Measurements from ENCODE around the gene CYP2U1. TPM values are rescaled to one million over a fixed set of nuclear protein-coding genes. Genes with fewer than 3 reads are reported as not detected.

Gene CYP2U1
- total RNA-seq, 2 donors from 2014 or later = 2.1 TPM

DNA sequence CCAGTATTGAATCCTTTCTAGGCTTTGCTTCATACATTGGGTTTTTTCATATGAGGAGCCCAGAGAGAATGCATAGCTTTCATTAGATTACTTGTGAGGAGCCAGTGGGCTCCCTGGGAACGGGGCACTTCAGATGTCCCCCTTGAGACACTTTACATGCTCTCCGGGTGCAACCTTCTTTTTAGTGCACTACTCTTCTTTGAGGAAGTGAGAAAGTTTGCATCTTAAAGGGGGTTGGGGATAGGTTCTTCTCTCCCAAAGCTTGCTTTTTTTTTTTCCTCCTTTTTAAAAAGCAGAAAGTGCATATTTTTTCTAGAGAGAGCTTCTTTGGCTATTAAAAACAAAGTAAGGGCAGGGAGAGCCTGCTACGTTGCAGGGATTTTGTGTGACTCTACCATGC, 62.6 kb downstream of the CYP2U1 start:
- H3K27ac Mint-ChIP-seq = no peak overlapping the region
- H3K36me3 Mint-ChIP-seq = peaks cover 28 to 54% of the 10 kb centered on the region in 2 donors
- H3K9me3 Mint-ChIP-seq = no peaks in the 10 kb centered on the region
- no peak for DNase-seq (ENCODE audit: low spot score in 2 of 2)
- no peak for ATAC-seq

DNA sequence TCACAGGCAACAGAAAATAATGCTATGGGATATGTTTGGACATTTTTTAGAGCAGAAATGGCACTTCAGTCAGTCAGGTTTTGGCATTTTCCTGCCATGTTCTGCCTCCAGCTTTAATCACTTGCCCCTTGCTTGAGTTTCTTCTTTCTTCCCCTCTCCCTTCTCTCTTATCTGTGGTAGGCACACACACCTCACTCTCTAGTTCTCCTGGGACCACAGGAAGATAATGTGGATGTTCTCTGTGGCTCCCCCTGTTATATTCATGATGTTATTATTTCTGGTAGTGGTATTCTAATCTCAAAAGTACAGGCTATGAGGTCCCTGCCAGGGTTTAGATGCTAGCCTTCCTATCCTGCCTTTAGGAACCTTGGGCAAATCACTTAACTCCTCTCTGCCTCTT, 63.5 kb downstream of the CYP2U1 start:
- Mint-ChIP-seq H3K9me3 (no peaks in the 10 kb centered on the region), H3K27ac (peak overlapping the region in 1 of 2 donors; percentile 71), H3K36me3 (peaks cover 26 to 57% of the 10 kb centered on the region in 2 donors)
- DNase-seq (ENCODE audit: low spot score in 2 of 2) (no peak), ATAC-seq (no peak)

DNA sequence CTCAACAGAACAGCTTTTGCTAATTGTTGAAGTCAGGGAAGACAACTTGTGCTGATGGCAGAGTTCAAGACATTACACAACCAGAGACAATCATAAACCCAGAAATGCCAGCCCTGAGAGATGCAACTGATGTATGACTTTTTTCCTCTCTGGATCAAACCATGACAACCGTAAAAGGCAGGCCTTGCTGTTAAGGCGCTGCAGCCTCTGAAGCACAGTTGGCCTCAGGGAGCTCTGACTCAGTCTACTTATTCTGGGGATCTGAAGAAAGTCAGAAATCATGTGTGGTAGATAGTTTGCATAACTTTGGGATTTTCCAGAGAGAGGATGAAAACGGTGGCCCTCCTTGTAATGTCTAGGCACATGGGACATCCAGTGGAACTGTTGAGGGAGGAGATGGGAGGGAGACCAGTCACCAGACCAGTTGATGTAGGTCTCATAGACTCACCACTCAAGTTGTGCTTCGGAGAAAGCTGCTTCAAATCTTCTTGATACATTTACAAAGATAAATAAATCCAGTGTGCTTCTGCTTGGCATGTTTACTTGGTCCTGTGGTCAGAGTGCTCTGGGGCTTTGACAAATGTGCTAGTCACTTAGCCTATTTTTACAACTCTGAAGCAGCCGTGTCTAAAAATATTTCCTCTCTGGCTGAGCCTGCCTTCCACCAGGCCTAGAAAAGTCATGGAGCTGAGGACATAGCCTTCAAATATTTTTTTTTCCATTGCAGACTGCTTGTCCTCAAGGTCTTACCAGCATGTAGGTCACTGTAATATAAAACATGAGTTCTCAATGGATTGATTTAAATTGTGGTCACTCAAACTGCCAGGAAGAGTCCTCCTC, 65.8 kb downstream of the CYP2U1 start:
- H3K9me3 Mint-ChIP-seq = peaks cover 4 to 9% of the 10 kb centered on the region in 2 donors

DNA sequence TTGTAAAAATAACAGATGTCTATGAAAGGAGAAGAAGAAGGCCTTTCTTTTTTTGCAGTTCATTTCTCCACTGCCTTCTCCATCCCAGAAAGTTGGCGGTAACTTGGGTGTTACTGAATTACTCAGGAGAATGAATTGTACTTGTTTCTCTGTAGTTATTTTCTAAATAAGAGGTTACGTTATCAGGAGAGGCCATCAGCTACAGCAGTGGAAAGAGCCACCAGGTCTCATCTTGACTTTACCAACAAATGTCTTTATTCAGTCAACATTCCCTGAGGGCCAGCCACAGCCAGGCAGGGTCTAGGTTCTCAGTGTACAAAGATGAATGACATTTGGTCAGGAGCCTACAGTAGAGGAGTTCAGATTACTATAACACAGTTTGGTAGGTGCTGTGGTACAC, 66.4 kb downstream of the CYP2U1 start:
- Mint-ChIP-seq H3K36me3 (peaks cover 19 to 53% of the 10 kb centered on the region in 2 donors), H3K27ac (peak overlapping the region in 1 of 2 donors; percentile 49), H3K9me3 (peaks cover 4 to 9% of the 10 kb centered on the region in 2 donors)
- no peak for DNase-seq (ENCODE audit: low spot score in 2 of 2)
- no peak for ATAC-seq

More for the DNA sequence above, 65.8 kb downstream of the CYP2U1 start:
- ATAC-seq (no peak), DNase-seq (ENCODE audit: low spot score in 2 of 2) (no peak)
- peaks cover 19 to 53% of the 10 kb centered on the region in 2 donors for H3K36me3 Mint-ChIP-seq
- peak overlapping the region in 1 of 2 donors; percentile 49 for H3K27ac Mint-ChIP-seq

DNA sequence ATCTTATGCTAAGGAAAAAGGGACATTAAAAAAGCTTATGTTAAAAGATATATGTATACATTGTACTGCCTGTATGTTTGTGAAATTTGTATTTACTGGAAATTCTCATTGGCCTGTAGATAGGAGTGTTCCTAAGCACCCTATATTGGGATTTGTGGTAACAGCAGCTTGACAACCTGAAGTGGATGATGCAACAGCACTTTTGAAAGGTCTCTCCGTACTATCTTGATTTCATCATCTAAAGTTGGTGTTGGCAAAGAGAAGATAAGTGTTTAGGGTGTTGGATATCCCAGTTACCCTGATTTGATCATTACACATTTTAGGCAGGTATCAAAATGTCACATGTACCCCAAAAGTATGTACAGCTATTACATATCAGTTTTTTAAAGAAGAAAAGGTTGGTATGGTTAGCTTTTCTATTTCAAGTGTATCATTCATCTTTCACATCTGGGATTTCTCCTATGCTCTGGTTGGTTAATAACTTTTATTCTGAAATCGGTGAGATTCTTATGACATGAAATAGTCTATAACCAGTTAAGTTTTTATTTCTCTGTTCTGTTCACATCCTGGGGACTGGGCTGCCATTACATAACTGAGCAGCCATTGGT, 68.7 kb downstream of the CYP2U1 start:
- ATAC-seq (no peak), DNase-seq (ENCODE audit: low spot score in 2 of 2) (no peak)
- H3K27ac Mint-ChIP-seq = no peak overlapping the region
- peaks cover 4 to 9% of the 10 kb centered on the region in 2 donors for H3K9me3 Mint-ChIP-seq
- peaks cover 19 to 56% of the 10 kb centered on the region in 2 donors for H3K36me3 Mint-ChIP-seq

DNA sequence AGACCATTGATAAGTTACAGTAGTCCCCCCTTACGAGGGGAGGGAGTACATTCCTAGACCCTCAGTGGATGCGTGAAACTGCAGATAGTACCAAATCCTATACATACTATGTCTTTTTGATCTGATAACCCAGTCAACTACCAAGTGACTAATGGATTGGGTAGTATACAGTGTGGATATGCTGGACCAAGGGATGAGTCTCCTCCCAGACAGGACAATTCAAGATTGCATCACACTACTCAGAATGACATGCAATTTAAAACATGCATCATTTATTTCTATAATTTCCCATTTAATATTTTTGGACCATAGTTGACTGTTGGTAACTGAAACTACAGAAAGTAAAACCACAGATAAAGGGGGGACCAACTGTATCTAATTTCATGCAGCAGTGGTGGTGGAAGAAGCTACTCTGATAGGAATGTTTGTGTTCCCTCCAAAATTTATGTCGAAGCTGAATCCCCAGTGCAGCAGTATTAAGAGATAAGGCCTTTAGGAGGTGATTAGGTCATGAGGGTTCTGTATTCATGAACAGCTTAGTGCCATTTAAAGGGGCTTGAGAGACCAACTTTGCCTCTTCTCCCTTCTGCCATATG, 70.3 kb downstream of the CYP2U1 start:
- no peak overlapping the region for H3K27ac Mint-ChIP-seq
- ATAC-seq = no peak
- H3K9me3 Mint-ChIP-seq = peaks cover 4 to 9% of the 10 kb centered on the region in 2 donors
- H3K36me3 Mint-ChIP-seq = peaks cover 12 to 42% of the 10 kb centered on the region in 2 donors
- no peak for DNase-seq (ENCODE audit: low spot score in 2 of 2)

Other genes with a start within 250 kb of the CYP2U1 start
- gene PAPSS1, start 211.3 kb upstream of the CYP2U1 start, total RNA-seq = 10 to 100 TPM; 35.8 to 46.5 TPM
- 1 to 10 TPM in 1 of 2 donors, under 1 TPM in 1; 0.16 to 1.1 TPM for gene SGMS2, start 106.6 kb upstream of the CYP2U1 start, total RNA-seq
- gene HADH, start 58.3 kb downstream of the CYP2U1 start, total RNA-seq = 10 to 100 TPM; 44.0 to 48.1 TPM
- gene LEF1, start 237.4 kb downstream of the CYP2U1 start, total RNA-seq = 100 to 1,000 TPM; 205 to 291 TPM